Measurements from ENCODE around the gene NF1. TPM values are rescaled to one million over a fixed set of nuclear protein-coding genes. Genes with fewer than 3 reads are reported as not detected.

The NF1 gene
- total RNA-seq, 1 donor from 2014 or later = 66.7 TPM

GRCh38 chr17:31225831-31226230 lies 131.1 kb downstream of the NF1 start:
- Mint-ChIP-seq H3K36me3 (ENCODE audit: unreplicated experiment) (peaks cover 40% of the 10 kb centered on the region), H3K4me1 (ENCODE audit: unreplicated experiment) (no peaks in the 10 kb centered on the region), H3K27ac (ENCODE audit: unreplicated experiment) (no peak overlapping the region), H3K4me3 (ENCODE audit: unreplicated experiment) (no peak overlapping the region), H3K27me3 (ENCODE audit: unreplicated experiment) (no peaks in the 10 kb centered on the region), H3K9me3 (ENCODE audit: unreplicated experiment) (no peaks in the 10 kb centered on the region)
- TF ChIP-seq, protein P1, sequence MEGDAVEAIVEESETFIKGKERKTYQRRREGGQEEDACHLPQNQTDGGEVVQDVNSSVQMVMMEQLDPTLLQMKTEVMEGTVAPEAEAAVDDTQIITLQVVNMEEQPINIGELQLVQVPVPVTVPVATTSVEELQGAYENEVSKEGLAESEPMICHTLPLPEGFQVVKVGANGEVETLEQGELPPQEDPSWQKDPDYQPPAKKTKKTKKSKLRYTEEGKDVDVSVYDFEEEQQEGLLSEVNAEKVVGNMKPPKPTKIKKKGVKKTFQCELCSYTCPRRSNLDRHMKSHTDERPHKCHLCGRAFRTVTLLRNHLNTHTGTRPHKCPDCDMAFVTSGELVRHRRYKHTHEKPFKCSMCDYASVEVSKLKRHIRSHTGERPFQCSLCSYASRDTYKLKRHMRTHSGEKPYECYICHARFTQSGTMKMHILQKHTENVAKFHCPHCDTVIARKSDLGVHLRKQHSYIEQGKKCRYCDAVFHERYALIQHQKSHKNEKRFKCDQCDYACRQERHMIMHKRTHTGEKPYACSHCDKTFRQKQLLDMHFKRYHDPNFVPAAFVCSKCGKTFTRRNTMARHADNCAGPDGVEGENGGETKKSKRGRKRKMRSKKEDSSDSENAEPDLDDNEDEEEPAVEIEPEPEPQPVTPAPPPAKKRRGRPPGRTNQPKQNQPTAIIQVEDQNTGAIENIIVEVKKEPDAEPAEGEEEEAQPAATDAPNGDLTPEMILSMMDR (IDR thresholded peaks at IDR 0.05) = no peak
- DNase-seq (ENCODE audit: extremely low spot score, unreplicated experiment) = no peak

GRCh38 chr17:31226373-31226772 lies 131.6 kb downstream of the NF1 start:
- Mint-ChIP-seq H3K27me3 (ENCODE audit: unreplicated experiment) (no peaks in the 10 kb centered on the region), H3K4me1 (ENCODE audit: unreplicated experiment) (no peaks in the 10 kb centered on the region), H3K9me3 (ENCODE audit: unreplicated experiment) (no peaks in the 10 kb centered on the region), H3K36me3 (ENCODE audit: unreplicated experiment) (peaks cover 43% of the 10 kb centered on the region), H3K4me3 (ENCODE audit: unreplicated experiment) (no peak overlapping the region), H3K27ac (ENCODE audit: unreplicated experiment) (no peak overlapping the region)
- TF ChIP-seq, protein P1 (IDR thresholded peaks at IDR 0.05) = no peak
- no peak for DNase-seq (ENCODE audit: extremely low spot score, unreplicated experiment)

DNA sequence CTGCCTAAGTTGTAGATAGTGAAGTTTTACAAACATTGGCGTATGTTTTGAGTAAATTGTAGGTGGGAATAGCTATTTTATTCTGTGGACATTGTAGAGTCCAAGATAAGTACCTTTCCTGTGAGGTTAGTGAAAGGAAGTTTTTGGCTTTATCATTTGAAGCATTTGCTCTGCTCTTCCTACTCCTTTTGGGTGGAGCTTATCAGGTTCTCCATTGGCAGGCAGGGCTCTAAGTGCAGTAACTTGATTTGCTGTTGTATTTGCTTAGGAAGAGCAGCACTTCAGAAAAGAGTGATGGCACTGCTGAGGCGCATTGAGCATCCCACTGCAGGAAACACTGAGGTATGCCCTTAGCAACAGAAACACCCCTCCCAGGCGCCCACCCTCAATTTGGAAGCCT lies 132.2 kb downstream of the NF1 start:
- Mint-ChIP-seq H3K27ac (ENCODE audit: unreplicated experiment) (no peak overlapping the region), H3K4me3 (ENCODE audit: unreplicated experiment) (no peak overlapping the region), H3K27me3 (ENCODE audit: unreplicated experiment) (no peaks in the 10 kb centered on the region), H3K36me3 (ENCODE audit: unreplicated experiment) (peaks cover 47% of the 10 kb centered on the region), H3K4me1 (ENCODE audit: unreplicated experiment) (no peaks in the 10 kb centered on the region), H3K9me3 (ENCODE audit: unreplicated experiment) (no peaks in the 10 kb centered on the region)
- DNase-seq (ENCODE audit: extremely low spot score, unreplicated experiment) = no peak
- TF ChIP-seq, protein P1 (IDR thresholded peaks at IDR 0.05) = no peak

- Mint-ChIP-seq H3K9me3 (ENCODE audit: unreplicated experiment) (no peaks in the 10 kb centered on the region), H3K4me3 (ENCODE audit: unreplicated experiment) (no peak overlapping the region), H3K4me1 (ENCODE audit: unreplicated experiment) (no peaks in the 10 kb centered on the region), H3K36me3 (ENCODE audit: unreplicated experiment) (peaks cover 55% of the 10 kb centered on the region), H3K27me3 (ENCODE audit: unreplicated experiment) (no peaks in the 10 kb centered on the region), H3K27ac (ENCODE audit: unreplicated experiment) (no peak overlapping the region)
- no peak for DNase-seq (ENCODE audit: extremely low spot score, unreplicated experiment)
- TF ChIP-seq, protein P1 (IDR thresholded peaks at IDR 0.05) = no peak
Observed at GRCh38 chr17:31231852-31232251, 137.1 kb downstream of the NF1 start.

DNA sequence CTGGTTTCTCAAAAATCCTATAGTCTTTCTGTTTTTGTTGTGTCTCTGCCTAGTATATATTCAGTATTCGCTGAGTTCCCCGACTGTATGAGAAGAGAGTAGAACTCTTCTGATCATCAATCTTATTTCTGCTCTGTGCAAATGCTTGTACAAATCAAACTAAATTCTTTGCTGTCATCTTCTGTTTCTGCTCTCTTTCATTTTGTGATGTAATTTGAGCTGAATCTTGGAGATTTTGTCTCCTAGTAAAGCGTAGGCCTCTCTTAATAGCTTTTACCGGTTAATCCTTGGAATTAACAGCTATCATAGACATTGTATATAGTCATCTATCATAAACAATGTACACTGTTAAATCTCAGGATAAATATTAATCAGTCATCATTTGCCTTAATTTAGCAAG lies 140.3 kb downstream of the NF1 start:
- TF ChIP-seq, protein P1 (IDR thresholded peaks at IDR 0.05) = no peak
- no peaks in the 10 kb centered on the region for H3K27me3 Mint-ChIP-seq (ENCODE audit: unreplicated experiment)
- H3K27ac Mint-ChIP-seq (ENCODE audit: unreplicated experiment) = no peak overlapping the region
- H3K4me1 Mint-ChIP-seq (ENCODE audit: unreplicated experiment) = no peaks in the 10 kb centered on the region
- peaks cover 55% of the 10 kb centered on the region for H3K36me3 Mint-ChIP-seq (ENCODE audit: unreplicated experiment)
- no peak overlapping the region for H3K4me3 Mint-ChIP-seq (ENCODE audit: unreplicated experiment)
- no peaks in the 10 kb centered on the region for H3K9me3 Mint-ChIP-seq (ENCODE audit: unreplicated experiment)
- no peak for DNase-seq (ENCODE audit: extremely low spot score, unreplicated experiment)

Data from osteocyte (in vitro differentiated cells).